K562 (cell line): Measurements from ENCODE around the gene THOC1. TPM values are rescaled to one million over a fixed set of nuclear protein-coding genes. Genes with fewer than 3 reads are reported as not detected.

Experiments
- ATAC-seq: fragments of 200-7000 bp; cut with Tn5 transposase; 3 replicates; pipeline ENCODE4 v1.9.1; 2020; ENCODE audit warnings: moderate library complexity
- BruUV-seq: library from RNA; stranded (reverse); fragments of 400-500 nt; replicated peaks from 2 replicates; lab custom pipeline; 2021; lab: Mats Ljungman, UMichigan
- CTCF ChIA-PET: fragments of 300-600 bp; formaldehyde crosslinking; extraction: SDS; loops from one replicate; lab custom pipeline; 2021; ENCODE audit warnings: low intra/inter-chr PET ratio; lab: Yijun Ruan, JAX
- POLR2A ChIA-PET: fragments of 300-600, 350-650 bp; sonication (Branson Sonifier 250); formaldehyde crosslinking; extraction: SDS; loops from one replicate; lab custom pipeline; 2021; ENCODE audit warnings: antibody characterized with exemption, inconsistent platforms; lab: Yijun Ruan, JAX
- DNase-seq, 4 experiments: peaks; one replicate each; pipeline versions ENCODE4 v3.0.0 to v3.0.0-alpha.2; 2011 to 2018; ENCODE audit warnings: low spot score in 3 of 4, mixed read lengths in 3 of 4; ENCODE audit errors: extremely low read depth in 1 of 4
- FAIRE-seq: peaks from 2 replicates; lab custom pipeline; 2011; peaks lifted over from hg19 to GRCh38; lab: Jason Lieb, UNC
- H2AFZ ChIP-seq: 2 replicates; pipeline ENCODE4 v1.6.0; 2011; ENCODE audit warnings: low read depth, low read length, control low read depth, inconsistent platforms
- H3K27ac ChIP-seq: fragments of 200-600 bp; 3 replicates; pipeline ENCODE4 v1.8.0; 2011; ENCODE audit warnings: low read depth, mild to moderate bottlenecking, control low read depth, inconsistent platforms, low read length, moderate library complexity, mixed read lengths; ENCODE audit errors: extremely low read depth
- H3K27me3 ChIP-seq, 2 experiments: fragments of 300-600 bp in 1 of 2; 2 replicates in 1 of 2; 3 replicates in 1 of 2; pipeline versions ENCODE4 v1.6.0 to v1.8.0; 2011; ENCODE audit warnings: inconsistent platforms in 2 of 2, low read length in 2 of 2, mild to moderate bottlenecking in 1 of 2, mixed read lengths in 1 of 2, moderate library complexity in 1 of 2; ENCODE audit not compliant: control insufficient read depth in 2 of 2, insufficient read depth in 2 of 2
- H3K36me3 ChIP-seq: fragments of 300-600 bp; 3 replicates; pipeline ENCODE4 v1.8.0; 2011; ENCODE audit warnings: mild to moderate bottlenecking, low read length, inconsistent platforms; ENCODE audit not compliant: control insufficient read depth, insufficient read depth
- H3K4me1 ChIP-seq, 2 experiments: fragments of 200-600 bp in 1 of 2; replicated peaks in 1 of 2; 2 replicates in 1 of 2; 3 replicates in 1 of 2; pipeline versions ENCODE4 v1.5.1 to v1.8.0; 2011; ENCODE audit warnings: inconsistent platforms in 2 of 2, low read length in 2 of 2, mild to moderate bottlenecking in 1 of 2, mixed read lengths in 1 of 2, moderate library complexity in 1 of 2; ENCODE audit not compliant: control insufficient read depth in 2 of 2, insufficient read depth in 2 of 2
- H3K4me2 ChIP-seq: 2 replicates; pipeline ENCODE4 v1.6.1; 2011; ENCODE audit warnings: low read length, control low read depth, inconsistent platforms, mixed read lengths; ENCODE audit not compliant: insufficient read depth
- H3K4me3 ChIP-seq: fragments of 200-600 bp; sonication (generic), shearing (Covaris generic); 2 replicates; pipeline ENCODE4 v1.5.1; 2016; ENCODE audit warnings: control low read depth, inconsistent platforms
- H3K79me2 ChIP-seq: fragments of 200-600 bp; 3 replicates; pipeline ENCODE4 v1.8.0; 2011; ENCODE audit warnings: low read length, inconsistent platforms; ENCODE audit not compliant: control insufficient read depth, insufficient read depth
- H3K9ac ChIP-seq, 2 experiments: 2 replicates each; pipeline versions ENCODE4 v1.6.0 to v1.6.1; 2011; ENCODE audit warnings: low read depth in 2 of 2, low read length in 2 of 2, control low read depth in 1 of 2, inconsistent platforms in 1 of 2, mild to moderate bottlenecking in 1 of 2, mixed read lengths in 1 of 2; ENCODE audit not compliant: insufficient read depth in 1 of 2
- H3K9me1 ChIP-seq: one replicate; pipeline ENCODE4 v1.6.0; 2011; ENCODE audit warnings: inconsistent platforms, mild to moderate bottlenecking, low read length, moderate library complexity; ENCODE audit not compliant: control insufficient read depth, insufficient read depth
- H3K9me3 ChIP-seq: replicated peaks from 2 replicates; pipeline ENCODE4 v1.5.1; 2011; ENCODE audit warnings: low read depth, low read length, inconsistent platforms; ENCODE audit not compliant: control insufficient read depth, insufficient read depth
- H4K20me1 ChIP-seq: replicated peaks from 2 replicates; pipeline ENCODE4 v1.6.1; 2011; ENCODE audit warnings: low read length, inconsistent platforms, mixed read lengths; ENCODE audit not compliant: control insufficient read depth, insufficient read depth
- NRF1 ChIP-seq, 2 experiments: fragments of 450-650 bp; IDR thresholded peaks in 1 of 2; conservative IDR thresholded peaks in 1 of 2; 2 replicates each; pipeline ENCODE4 v1.6.1; 2014; ENCODE audit warnings: mild to moderate bottlenecking in 2 of 2
- THRAP3 ChIP-seq: fragments of 450-650 bp; IDR thresholded peaks from 2 replicates; pipeline ENCODE4 v1.6.1; 2016; ENCODE audit warnings: mild to moderate bottlenecking, inconsistent platforms, borderline replicate concordance
- ZNF282 ChIP-seq: sonication (generic); formaldehyde crosslinking; IDR thresholded peaks from 2 replicates; pipeline ENCODE4 v1.8.1; 2023; ENCODE audit warnings: missing genetic modification reagents
- ZNF668 ChIP-seq: fragments of 250-450 bp; sonication (Bioruptor Pico); IDR thresholded peaks from 2 replicates; pipeline ENCODE4 v1.8.0; 2022; ENCODE audit warnings: mild to moderate bottlenecking, inconsistent platforms
- WGBS: fragments of 100-300 bp; shearing (Covaris generic); methylation state at CpG from one replicate; pipeline ENCODE4 v1.1.6; 2016; ENCODE audit warnings: low coverage, mixed read lengths; ENCODE audit not compliant: insufficient coverage; ENCODE audit errors: missing lambda C conversion rate; 5-methylcytosine and 5-hydroxymethylcytosine counted together
- in situ Hi-C: fragments of 300-500 bp; cut with MboI; formaldehyde crosslinking; loops from 4 replicates; pipeline ENCODE4 v1.15.0; 2018; ENCODE audit warnings: inconsistent platforms, mixed read lengths
- intact Hi-C: fragments of 100-400 bp; cut with micrococcal nuclease; formaldehyde crosslinking; loops from 2 replicates; pipeline ENCODE4 v1.14.2; 2022
- polyA plus RNA-seq, 8 experiments: library from polyadenylated mRNA; depleted of rRNA in 4 of 8; stranded (reverse) in 5 of 8; unstranded in 3 of 8; fragments of >200 nt; fragmentation: Nextera tagmentation in 2 of 8; fragmentation: Illumina TruSeq in 1 of 8; extraction: Ambion mirVana in 2 of 8; extraction: Trizol in 1 of 8; gene quantifications; 2 replicates each; pipeline versions ENCODE4 v1.2.1 to v1.2.3, GENCODE V29; 2011 to 2014; ENCODE audit warnings: inconsistent platforms in 1 of 8, missing spikeins in 1 of 8
- total RNA-seq, 7 experiments: library from RNA; depleted of rRNA in 6 of 7; stranded (reverse); fragments of >200 nt in 6 of 7; fragmentation: Illumina TruSeq in 2 of 7; extraction: Trizol in 2 of 7; gene quantifications; 2 replicates each; pipeline versions ENCODE4 v1.2.1 to v1.2.3, GENCODE V29; 2011 to 2021; ENCODE audit warnings: low replicate concordance in 1 of 7
- TF ChIP-seq, protein P1 (sequence below): fragments of 250-450 bp; sonication (Bioruptor Pico); IDR thresholded peaks from 2 replicates; pipeline ENCODE4 v1.9.0; 2021; ENCODE audit warnings: mild to moderate bottlenecking, inconsistent platforms
- TF ChIP-seq, protein P2 (sequence below): fragments of 450-650 bp; IDR thresholded peaks from one replicate; pipeline ENCODE4 v1.6.1; 2018; ENCODE audit warnings: mild to moderate bottlenecking, moderate library complexity; ENCODE audit not compliant: partially characterized antibody

The THOC1 gene
- total and polyA plus RNA-seq, 9 of the 15 experiments (the other 6 are each of a cell fraction or from before 2014, with no cell fraction given) = 71.1 to 143 (median 107) TPM

DNA sequence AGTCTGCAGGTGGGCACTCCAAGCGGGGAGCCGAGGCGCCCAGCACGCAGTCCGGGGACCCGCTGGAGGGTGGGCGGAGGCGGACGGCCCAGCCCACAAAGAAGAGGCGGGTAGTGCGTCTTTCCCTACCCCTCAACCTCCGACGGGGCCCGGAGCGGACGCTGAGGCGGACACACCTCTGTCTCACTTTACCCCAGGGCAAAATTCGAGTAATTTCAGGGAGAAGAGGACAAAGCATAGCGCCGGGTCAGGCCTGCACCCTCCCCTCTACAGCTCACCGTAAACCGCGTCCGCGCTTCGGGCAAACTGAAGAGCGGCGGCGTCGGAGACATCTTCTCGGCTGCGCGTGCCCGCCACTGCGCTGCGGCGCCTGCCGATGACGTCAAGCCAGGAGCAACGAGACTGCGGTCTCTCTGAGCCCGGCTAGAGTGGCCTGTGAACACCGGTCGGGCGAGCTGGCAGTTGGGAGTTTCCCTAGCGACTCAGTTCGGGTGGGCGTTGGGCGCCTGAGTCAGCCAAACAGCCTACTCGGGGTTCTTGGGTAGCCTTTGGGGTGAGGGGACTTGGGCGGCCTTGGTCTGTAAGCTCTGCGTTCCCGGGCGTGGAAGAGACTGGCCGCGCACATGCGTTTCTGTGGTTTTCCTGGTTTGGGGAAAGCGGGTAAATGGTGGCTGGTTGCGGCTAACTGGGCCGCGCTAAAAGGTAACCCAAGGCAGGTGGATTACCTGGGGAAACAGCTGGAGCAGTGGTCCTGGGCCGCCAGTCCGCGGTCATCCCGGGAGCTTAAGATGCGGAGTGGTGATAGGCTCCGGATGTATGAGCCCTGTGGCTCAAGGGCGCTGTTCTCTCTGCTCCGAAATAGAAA, at the start of gene THOC1 (continued):
- peak; percentile 90 to 92 for TF ChIP-seq NRF1 (conservative IDR thresholded peaks at IDR 0.05 in 1 of 2, IDR thresholded peaks at IDR 0.05 in 1 of 2)

DNA sequence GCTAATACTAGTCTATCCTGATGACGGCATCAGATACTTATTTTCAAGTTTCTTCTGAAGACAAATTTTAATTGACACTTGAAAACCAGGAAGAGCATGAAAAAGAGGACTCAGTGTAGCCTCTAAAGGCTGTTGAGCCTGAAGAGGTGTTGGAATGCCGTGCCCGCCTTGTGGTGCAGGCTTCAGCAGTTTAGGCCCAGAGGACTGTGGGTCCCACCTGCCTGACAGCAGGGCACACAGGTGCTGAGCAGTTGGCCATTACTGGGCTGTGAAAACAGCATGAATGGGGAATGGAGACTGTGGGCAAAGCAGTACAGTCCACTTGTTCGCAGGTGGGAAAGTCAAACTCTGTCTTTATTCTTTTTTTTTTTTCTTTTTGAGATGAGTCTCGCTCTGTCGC, 49.8 kb upstream of the THOC1 start:
- in situ Hi-C loops = no loop called here
- no peak for ATAC-seq
- peak; percentile 66; the same call in 1 of the 2 replicates for TF ChIP-seq ZNF668 (CRISPR knock-in tag)
- TF ChIP-seq ZNF282 = no peak
- TF ChIP-seq, protein P1, sequence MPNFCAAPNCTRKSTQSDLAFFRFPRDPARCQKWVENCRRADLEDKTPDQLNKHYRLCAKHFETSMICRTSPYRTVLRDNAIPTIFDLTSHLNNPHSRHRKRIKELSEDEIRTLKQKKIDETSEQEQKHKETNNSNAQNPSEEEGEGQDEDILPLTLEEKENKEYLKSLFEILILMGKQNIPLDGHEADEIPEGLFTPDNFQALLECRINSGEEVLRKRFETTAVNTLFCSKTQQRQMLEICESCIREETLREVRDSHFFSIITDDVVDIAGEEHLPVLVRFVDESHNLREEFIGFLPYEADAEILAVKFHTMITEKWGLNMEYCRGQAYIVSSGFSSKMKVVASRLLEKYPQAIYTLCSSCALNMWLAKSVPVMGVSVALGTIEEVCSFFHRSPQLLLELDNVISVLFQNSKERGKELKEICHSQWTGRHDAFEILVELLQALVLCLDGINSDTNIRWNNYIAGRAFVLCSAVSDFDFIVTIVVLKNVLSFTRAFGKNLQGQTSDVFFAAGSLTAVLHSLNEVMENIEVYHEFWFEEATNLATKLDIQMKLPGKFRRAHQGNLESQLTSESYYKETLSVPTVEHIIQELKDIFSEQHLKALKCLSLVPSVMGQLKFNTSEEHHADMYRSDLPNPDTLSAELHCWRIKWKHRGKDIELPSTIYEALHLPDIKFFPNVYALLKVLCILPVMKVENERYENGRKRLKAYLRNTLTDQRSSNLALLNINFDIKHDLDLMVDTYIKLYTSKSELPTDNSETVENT (CRISPR knock-in tag) = no peak
- TF ChIP-seq, protein P2, sequence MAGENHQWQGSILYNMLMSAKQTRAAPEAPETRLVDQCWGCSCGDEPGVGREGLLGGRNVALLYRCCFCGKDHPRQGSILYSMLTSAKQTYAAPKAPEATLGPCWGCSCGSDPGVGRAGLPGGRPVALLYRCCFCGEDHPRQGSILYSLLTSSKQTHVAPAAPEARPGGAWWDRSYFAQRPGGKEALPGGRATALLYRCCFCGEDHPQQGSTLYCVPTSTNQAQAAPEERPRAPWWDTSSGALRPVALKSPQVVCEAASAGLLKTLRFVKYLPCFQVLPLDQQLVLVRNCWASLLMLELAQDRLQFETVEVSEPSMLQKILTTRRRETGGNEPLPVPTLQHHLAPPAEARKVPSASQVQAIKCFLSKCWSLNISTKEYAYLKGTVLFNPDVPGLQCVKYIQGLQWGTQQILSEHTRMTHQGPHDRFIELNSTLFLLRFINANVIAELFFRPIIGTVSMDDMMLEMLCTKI = no peak
- TF ChIP-seq THRAP3 = no peak

More for the DNA sequence above, 49.8 kb upstream of the THOC1 start:
- DNase-seq (no peak), FAIRE-seq (no peak)
- peaks cover 5 to 7% of the 10 kb centered on the region in 2 experiments; a peak in 3 of 5 replicates for H3K4me1 ChIP-seq
- no peaks in the 10 kb centered on the region for H3K36me3 ChIP-seq
- ChIA-PET POLR2A (interaction anchor here (0.7 to 2.6 kb wide), 2 partner anchors 11 to 14 kb away, joined by 3 to 15 read pairs; no protein-coding TSS in a partner anchor), CTCF (no interaction called here)
- H3K9ac ChIP-seq = no peak overlapping the region
- no peaks in the 10 kb centered on the region for H3K9me1 ChIP-seq
- H3K9me3 ChIP-seq = no peaks in the 10 kb centered on the region
- H3K27me3 ChIP-seq = peaks cover 41 to 52% of the 10 kb centered on the region in 2 experiments
- no peak overlapping the region for H3K4me3 ChIP-seq
- peak overlapping the region; percentile 43 for H3K4me2 ChIP-seq
- H4K20me1 ChIP-seq = 0 out of 2 replicates have a peak, but pooled peaks cover 10% of the 10 kb centered on the region
- H3K79me2 ChIP-seq = no peaks in the 10 kb centered on the region
- no TSS peak for BruUV-seq
- no peak overlapping the region for H3K27ac ChIP-seq
- intact Hi-C loops = no loop called here
- 15% methylated on average over 4 of the region's 6 CpGs for WGBS
- H2AFZ ChIP-seq = peak overlapping the region; percentile 47; the same call in 1 of the 2 replicates
